Panc1 (cell line): ENCODE results near the gene FRY. TPM values are rescaled to one million over a fixed set of nuclear protein-coding genes. Genes with fewer than 3 reads are reported as not detected.

ENCODE experiments used
- ATAC-seq: fragments of 200-7000 bp; cut with Tn5 transposase; 2 replicates; pipeline ENCODE4 v1.9.1; 2020; ENCODE audit warnings: mild to moderate bottlenecking, moderate library complexity
- BruUV-seq: library from RNA; stranded (reverse); fragments of 400-500 nt; replicated peaks from 2 replicates; lab custom pipeline; 2021; lab: Mats Ljungman, UMichigan
- CTCF ChIA-PET: fragments of 300-600 bp; sonication (Branson Sonifier 250); formaldehyde crosslinking; loops from one replicate; lab custom pipeline; 2022; ENCODE audit warnings: antibody characterized with exemption; lab: Charles Lee
- POLR2A ChIA-PET: fragments of 300-600 bp; sonication (Branson Sonifier 250); formaldehyde crosslinking; loops from one replicate; lab custom pipeline; 2022; ENCODE audit warnings: antibody characterized with exemption; lab: Charles Lee
- DNase-seq: peaks from one replicate; pipeline ENCODE4 v3.0.0-alpha.2; 2010; ENCODE audit warnings: low read depth, low spot score
- H3K27ac ChIP-seq: 2 replicates; pipeline ENCODE4 v1.5.1; 2011; ENCODE audit warnings: mild to moderate bottlenecking, low read length, inconsistent platforms
- H3K27me3 ChIP-seq: fragments of 200-500 bp; sonication (Bioruptor generic); 2 replicates; pipeline ENCODE4 v1.6.0; 2014; ENCODE audit warnings: low read length, inconsistent platforms; ENCODE audit not compliant: control insufficient read depth, insufficient read depth
- H3K36me3 ChIP-seq: fragments of 200-500 bp; sonication (Bioruptor generic); 2 replicates; pipeline ENCODE4 v1.5.1; 2014; ENCODE audit warnings: inconsistent platforms, mild to moderate bottlenecking, low read length, moderate library complexity; ENCODE audit not compliant: control insufficient read depth, insufficient read depth
- H3K4me1 ChIP-seq: 2 replicates; pipeline ENCODE4 v1.5.1; 2011; ENCODE audit warnings: inconsistent platforms, mild to moderate bottlenecking, low read length, moderate library complexity; ENCODE audit not compliant: control insufficient read depth, insufficient read depth
- H3K4me3 ChIP-seq, 2 experiments: 2 replicates each; pipeline ENCODE4 v1.5.1; 2011 to 2012; ENCODE audit warnings: low read depth in 2 of 2, low read length in 2 of 2, mild to moderate bottlenecking in 2 of 2, inconsistent platforms in 1 of 2, moderate library complexity in 1 of 2
- H3K9me3 ChIP-seq: fragments of 200-500 bp; sonication (Bioruptor generic); 2 replicates; pipeline ENCODE4 v1.5.1; 2014; ENCODE audit warnings: low read depth, mild to moderate bottlenecking, inconsistent platforms, low read length, moderate library complexity; ENCODE audit not compliant: control insufficient read depth, insufficient read depth
- POLR2AphosphoS5 ChIP-seq: IDR thresholded peaks from 2 replicates; pipeline ENCODE4 v1.6.1; 2012; ENCODE audit warnings: mild to moderate bottlenecking, low read depth, low read length, moderate library complexity
- SIN3A ChIP-seq: IDR thresholded peaks from 2 replicates; pipeline ENCODE4 v1.6.1; 2012; ENCODE audit warnings: low read depth, mild to moderate bottlenecking, low read length, moderate library complexity, borderline replicate concordance; ENCODE audit not compliant: insufficient read depth
- TCF7L2 ChIP-seq: IDR thresholded peaks from 2 replicates; pipeline ENCODE4 v1.6.1; 2011; ENCODE audit warnings: mild to moderate bottlenecking, low read depth, low read length, inconsistent platforms
- in situ Hi-C: cut with HindIII; loops from 2 replicates; pipeline ENCODE4 v1.10.0; 2016; ENCODE audit warnings: low sequenced_read_pairs, low pct_unique_long_range_greater_than_20kb
- intact Hi-C: fragments of 100-400 bp; cut with micrococcal nuclease; formaldehyde crosslinking; loops from one replicate; pipeline ENCODE4 v1.10.0; 2022; ENCODE audit not compliant: unreplicated experiment
- total RNA-seq: library from RNA; stranded (reverse); gene quantifications from one replicate; pipeline ENCODE4 v1.2.1, GENCODE V29; 2021; ENCODE audit not compliant: unreplicated experiment
- TF ChIP-seq, protein P1 (sequence below): fragments of 450-650 bp; IDR thresholded peaks from 2 replicates; pipeline ENCODE4 v1.5.1; 2017; ENCODE audit warnings: mild to moderate bottlenecking
- TF ChIP-seq, protein P2 (sequence below), 2 experiments: IDR thresholded peaks; 2 replicates each; pipeline ENCODE4 v1.6.1; 2011 to 2012; ENCODE audit warnings: low read depth in 2 of 2, control low read depth in 1 of 2, low read length in 1 of 2, mild to moderate bottlenecking in 1 of 2, moderate library complexity in 1 of 2; ENCODE audit not compliant: insufficient read depth in 1 of 2

The FRY gene
- total RNA-seq, 1 experiment from 2014 or later, result 0.18 TPM

DNA sequence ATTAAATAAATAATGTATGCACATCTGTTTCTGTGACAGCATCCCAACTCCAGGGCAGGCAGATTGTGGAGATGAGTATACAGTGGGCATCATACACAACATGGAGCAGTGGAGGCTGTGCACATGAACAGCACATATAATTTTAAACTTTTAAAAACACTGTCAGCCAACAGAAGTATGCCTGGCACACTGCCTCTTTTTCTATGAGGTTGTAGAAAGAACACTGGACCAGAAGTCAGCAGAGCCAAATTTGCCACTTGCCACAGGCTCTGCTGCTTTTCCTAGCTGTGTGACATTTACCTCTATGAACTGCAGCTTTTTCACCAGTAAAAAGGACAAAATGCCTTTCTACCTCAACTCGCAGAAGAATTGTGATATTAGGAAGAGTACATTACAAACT, 118.7 kb downstream of the FRY start:
- Histone ChIP-seq H3K4me1 (no peaks in the 10 kb centered on the region), H3K36me3 (no peaks in the 10 kb centered on the region), H3K4me3 (no peak overlapping the region), H3K9me3 (no peaks in the 10 kb centered on the region; the same call in 1 of the 2 replicates), H3K27me3 (no peaks in the 10 kb centered on the region), H3K27ac (no peak overlapping the region)
- intact Hi-C loops (no loop called here), in situ Hi-C loops (no loop called here)
- ATAC-seq (no peak), DNase-seq (no peak)
- ChIA-PET POLR2A (no interaction called here), CTCF (no interaction called here)
- TF ChIP-seq SIN3A (no peak), POLR2AphosphoS5 (no peak), TCF7L2 (no peak)
- TF ChIP-seq, protein P1, sequence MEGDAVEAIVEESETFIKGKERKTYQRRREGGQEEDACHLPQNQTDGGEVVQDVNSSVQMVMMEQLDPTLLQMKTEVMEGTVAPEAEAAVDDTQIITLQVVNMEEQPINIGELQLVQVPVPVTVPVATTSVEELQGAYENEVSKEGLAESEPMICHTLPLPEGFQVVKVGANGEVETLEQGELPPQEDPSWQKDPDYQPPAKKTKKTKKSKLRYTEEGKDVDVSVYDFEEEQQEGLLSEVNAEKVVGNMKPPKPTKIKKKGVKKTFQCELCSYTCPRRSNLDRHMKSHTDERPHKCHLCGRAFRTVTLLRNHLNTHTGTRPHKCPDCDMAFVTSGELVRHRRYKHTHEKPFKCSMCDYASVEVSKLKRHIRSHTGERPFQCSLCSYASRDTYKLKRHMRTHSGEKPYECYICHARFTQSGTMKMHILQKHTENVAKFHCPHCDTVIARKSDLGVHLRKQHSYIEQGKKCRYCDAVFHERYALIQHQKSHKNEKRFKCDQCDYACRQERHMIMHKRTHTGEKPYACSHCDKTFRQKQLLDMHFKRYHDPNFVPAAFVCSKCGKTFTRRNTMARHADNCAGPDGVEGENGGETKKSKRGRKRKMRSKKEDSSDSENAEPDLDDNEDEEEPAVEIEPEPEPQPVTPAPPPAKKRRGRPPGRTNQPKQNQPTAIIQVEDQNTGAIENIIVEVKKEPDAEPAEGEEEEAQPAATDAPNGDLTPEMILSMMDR, result no peak
- TF ChIP-seq, protein P2, sequence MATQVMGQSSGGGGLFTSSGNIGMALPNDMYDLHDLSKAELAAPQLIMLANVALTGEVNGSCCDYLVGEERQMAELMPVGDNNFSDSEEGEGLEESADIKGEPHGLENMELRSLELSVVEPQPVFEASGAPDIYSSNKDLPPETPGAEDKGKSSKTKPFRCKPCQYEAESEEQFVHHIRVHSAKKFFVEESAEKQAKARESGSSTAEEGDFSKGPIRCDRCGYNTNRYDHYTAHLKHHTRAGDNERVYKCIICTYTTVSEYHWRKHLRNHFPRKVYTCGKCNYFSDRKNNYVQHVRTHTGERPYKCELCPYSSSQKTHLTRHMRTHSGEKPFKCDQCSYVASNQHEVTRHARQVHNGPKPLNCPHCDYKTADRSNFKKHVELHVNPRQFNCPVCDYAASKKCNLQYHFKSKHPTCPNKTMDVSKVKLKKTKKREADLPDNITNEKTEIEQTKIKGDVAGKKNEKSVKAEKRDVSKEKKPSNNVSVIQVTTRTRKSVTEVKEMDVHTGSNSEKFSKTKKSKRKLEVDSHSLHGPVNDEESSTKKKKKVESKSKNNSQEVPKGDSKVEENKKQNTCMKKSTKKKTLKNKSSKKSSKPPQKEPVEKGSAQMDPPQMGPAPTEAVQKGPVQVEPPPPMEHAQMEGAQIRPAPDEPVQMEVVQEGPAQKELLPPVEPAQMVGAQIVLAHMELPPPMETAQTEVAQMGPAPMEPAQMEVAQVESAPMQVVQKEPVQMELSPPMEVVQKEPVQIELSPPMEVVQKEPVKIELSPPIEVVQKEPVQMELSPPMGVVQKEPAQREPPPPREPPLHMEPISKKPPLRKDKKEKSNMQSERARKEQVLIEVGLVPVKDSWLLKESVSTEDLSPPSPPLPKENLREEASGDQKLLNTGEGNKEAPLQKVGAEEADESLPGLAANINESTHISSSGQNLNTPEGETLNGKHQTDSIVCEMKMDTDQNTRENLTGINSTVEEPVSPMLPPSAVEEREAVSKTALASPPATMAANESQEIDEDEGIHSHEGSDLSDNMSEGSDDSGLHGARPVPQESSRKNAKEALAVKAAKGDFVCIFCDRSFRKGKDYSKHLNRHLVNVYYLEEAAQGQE (IDR thresholded peaks at IDR 0.05; ENCODE audit: insufficient read depth in 1 of 2, low read depth in 2 of 2, low read length in 1 of 2), result no peak
- no TSS peak for BruUV-seq

DNA sequence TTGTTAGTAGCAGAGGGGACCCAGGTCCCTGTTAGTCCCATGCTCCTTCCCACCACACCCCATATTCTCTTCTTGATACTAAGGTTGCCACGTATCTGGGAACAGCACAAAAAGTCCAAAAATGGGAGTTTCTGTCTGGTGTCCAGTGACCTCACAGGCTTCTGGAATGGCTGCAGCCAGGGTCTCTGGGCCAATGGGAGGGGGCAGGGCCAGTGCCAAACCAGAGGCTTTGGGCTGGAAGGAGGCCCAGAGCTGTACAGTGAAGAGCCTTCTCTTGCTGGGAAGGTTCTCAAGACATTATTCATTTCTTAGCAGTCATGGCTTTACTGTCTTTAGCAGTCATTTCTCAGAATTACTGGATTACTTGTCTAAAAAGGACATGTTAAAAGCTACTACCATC, 119.2 kb downstream of the FRY start:
- CTCF ChIA-PET, result no interaction called here
- Histone ChIP-seq H3K36me3 (no peaks in the 10 kb centered on the region), H3K4me3 (no peak overlapping the region), H3K27me3 (no peaks in the 10 kb centered on the region), H3K4me1 (no peaks in the 10 kb centered on the region), H3K27ac (no peak overlapping the region), H3K9me3 (no peaks in the 10 kb centered on the region; the same call in 1 of the 2 replicates)
- ATAC-seq (no peak), DNase-seq (no peak)
- intact Hi-C loops, result no loop called here
- no TSS peak for BruUV-seq
- POLR2A ChIA-PET, result no interaction called here
- TF ChIP-seq SIN3A, result no peak
- TF ChIP-seq POLR2AphosphoS5, result no peak
- TF ChIP-seq, protein P1, result no peak
- TF ChIP-seq, protein P2 (IDR thresholded peaks at IDR 0.05; ENCODE audit: insufficient read depth in 1 of 2, low read depth in 2 of 2, low read length in 1 of 2), result no peak
- in situ Hi-C loops, result no loop called here
